ENCODE data around the gene TPGS1.

The TPGS1 gene, protein sequence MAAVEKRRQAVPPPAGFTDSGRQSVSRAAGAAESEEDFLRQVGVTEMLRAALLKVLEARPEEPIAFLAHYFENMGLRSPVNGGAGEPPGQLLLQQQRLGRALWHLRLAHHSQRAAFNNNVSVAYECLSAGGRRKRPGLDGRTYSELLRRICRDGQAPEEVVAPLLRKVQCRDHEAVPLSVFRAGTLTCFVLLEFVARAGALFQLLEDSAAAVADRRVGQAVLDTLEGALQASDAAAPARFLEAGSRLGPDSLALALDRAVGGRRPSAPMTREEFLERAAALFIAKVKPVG
- total RNA-seq: 11.0 to 19.9 (median 15.9) reads per million in 4 donors

DNA sequence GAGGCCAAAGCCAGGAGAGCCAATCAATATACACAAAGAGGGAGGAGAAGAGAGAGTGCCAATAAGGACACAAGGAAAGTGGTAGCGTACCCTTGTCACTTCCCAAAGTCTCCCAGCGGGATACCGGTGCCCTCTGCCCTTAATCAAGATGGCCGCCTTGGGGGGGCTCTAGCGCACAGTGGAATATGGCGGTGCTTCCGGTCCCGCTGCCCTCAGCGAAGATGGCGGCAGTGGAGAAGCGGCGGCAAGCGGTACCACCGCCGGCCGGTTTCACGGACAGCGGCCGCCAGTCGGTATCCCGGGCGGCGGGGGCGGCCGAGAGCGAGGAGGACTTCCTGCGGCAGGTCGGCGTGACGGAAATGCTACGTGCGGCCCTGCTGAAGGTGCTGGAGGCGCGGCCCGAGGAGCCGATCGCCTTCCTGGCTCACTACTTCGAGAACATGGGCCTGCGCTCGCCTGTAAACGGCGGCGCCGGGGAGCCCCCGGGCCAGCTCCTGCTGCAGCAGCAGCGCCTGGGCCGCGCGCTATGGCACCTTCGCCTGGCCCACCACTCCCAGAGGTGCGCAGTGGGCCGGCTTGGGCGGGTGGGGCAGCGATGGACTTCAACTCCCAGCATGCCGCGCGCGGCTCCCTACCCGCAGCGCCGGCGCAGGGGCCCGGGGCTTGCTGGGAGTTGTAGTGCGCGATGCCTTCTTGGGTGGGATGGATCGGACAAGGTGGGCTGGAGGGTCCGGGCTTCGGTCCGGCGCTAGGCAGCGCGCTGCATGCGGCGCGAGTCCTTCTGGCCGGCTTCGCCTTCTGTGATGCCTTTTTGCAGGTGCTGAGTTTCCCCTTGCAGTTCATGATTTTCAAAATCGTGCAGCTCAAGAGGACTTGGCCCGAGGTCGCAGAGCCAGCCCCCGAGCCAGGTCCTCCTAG, at the start of gene TPGS1:
Gene TPGS1 (plus strand): TSS at position 212 of the 918 bp plus-strand sequence. CDS start 10 bp downstream, at position 222.
- peak; percentile 66 to 82 (median 79) for DNase-seq

DNA sequence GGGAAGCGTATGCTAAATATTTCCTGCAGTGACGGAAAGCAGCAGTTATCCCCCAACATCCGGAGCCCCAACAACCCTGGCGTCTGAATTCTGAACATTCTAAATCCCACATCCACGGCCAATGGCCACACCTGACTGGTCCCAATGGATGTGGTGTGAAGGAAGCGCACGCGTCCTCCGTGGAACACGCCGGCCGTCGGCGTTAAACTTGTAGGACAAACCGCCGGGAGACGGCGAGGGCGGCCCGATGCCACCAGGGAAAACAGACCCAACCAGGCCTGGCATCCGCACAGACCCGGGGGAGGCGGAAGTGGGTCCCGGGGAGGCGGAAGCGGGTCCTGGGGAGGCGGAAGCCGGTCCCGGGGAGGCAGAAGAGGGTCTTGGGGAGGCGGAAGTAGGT, 49.7 kb upstream of the TPGS1 start:
- no peak for DNase-seq

DNA sequence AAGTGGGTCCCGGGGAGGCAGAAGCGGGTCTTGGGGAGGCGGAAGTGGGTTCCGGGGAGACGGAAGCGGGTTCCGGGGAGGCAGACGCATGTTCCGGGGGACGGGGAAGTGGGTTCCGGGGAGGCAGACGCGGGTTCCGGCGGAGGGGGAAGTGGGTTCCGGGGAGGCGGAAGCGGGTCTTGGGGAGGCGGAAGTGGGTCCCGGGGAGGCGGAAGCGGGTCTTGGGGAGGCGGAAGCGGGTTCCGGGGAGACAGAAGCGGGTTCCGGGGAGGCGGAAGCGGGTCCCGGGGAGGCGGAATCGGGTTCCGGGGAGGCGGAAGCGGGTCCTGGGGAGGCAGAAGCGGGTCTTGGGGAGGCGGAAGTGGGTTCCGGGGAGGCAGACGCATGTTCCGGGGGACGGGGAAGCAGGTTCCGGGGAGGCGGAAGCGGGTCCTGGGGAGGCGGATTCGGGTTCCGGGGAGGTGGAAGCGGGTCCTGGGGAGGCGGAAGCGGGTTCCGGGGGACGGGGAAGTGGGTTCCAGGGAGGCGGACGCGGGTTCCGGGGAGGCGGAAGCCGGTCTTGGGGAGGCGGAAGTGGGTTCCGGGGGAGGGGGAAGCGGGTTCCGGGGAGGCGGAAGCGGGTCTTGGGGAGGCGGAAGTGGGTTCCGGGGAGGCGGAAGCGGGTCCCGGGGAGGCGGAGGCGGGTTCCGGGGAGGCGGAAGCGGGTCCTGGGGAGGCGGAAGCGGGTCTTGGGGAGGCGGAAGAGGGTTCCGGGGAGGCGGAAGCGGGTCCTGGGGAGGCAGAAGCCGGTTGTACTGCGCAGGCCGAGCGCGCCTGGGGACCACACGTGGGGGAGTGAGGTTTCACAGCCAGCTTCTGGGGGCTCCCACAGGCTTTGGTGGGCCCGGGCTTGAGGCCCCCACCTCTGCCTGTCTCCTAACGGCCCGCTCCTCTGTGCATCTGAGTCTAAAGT, 48.9 kb upstream of the TPGS1 start:
- DNase-seq: no peak

DNA sequence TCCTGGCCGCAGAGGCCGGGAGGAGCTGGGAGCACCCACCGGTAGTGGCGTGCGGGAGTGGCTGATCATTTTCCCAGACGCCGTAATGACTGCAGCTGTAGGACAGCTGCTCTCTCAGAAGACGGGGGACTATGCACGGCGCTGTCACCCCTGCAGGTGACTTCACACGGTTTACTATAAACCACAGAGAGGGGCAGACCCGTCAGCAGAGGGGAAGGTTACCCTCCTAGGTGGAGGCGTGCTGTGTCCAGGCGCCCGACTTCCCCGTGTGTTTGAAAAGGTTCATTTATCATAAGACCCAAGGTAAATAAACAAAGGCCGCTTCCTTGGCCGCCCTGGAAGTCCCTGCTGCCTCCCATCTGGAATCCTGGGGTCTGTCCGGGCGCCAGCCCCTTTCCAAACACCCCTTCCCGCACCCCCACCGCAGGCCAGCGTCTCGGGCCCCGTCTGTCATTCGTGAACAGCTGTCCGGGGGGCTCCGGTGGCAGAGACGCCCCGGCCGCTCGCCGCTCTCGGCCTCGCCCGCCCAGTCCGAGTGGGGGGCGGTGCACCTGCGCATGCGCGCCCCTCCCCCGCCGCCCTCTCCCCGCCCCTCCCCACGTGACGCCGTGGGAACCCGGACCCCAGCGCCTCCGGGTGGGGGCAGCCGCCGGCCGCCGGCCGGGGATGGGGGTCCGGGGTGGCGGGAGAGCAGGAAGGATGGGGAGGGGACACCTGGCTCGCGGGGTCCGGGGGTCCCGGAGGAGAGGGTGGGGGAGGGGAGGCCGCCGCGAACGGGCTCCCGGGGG, 47.4 kb upstream of the TPGS1 start:
- no peak for DNase-seq

DNA sequence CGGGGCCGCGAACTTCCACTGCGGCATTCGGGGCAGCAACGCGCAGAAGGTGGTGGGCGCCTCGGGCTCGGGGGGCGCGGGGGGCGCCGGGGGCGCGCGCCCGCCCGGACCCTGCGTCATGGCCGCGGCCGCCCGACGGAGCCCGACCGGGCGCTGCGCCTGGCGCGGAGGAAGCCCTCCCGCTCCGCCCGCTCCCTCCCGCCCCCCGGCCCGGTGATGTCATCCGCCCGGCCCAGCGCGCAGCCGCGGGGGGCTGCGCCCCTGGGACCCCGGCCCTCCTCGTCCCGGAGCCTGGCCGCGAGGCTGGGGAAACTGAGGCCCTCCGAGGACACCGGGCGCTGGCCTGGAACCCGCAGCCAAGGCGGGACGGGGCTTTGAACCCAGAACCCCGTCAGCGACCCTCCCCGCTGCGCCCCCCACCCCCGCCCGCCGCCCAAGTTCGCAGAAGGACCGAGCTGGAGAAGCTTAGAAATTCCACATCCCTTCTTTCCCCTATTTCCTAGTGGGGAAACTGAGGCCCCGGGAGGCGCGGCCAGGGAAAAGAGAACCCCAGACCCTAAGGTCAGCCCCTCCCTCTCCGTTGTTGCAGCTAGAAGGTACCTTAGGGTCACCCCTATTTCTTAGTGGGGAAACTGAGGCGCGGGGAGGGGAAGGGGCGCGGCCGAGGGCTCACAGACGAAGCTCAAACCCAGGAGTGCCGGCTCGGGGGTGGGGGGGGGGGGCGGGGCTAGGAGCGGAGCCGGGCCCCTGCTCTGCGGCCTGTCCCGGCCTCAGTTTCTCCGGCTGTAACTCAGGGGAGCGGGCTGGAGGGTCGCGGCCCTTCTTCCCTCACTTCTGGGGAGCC, 46.2 kb upstream of the TPGS1 start, which contains the start of gene SHC2:
Gene SHC2 (minus strand): TSS at position 157 of the 844 bp plus-strand sequence. CDS start 37 bp downstream, at position 120.
- no peak for DNase-seq

DNA sequence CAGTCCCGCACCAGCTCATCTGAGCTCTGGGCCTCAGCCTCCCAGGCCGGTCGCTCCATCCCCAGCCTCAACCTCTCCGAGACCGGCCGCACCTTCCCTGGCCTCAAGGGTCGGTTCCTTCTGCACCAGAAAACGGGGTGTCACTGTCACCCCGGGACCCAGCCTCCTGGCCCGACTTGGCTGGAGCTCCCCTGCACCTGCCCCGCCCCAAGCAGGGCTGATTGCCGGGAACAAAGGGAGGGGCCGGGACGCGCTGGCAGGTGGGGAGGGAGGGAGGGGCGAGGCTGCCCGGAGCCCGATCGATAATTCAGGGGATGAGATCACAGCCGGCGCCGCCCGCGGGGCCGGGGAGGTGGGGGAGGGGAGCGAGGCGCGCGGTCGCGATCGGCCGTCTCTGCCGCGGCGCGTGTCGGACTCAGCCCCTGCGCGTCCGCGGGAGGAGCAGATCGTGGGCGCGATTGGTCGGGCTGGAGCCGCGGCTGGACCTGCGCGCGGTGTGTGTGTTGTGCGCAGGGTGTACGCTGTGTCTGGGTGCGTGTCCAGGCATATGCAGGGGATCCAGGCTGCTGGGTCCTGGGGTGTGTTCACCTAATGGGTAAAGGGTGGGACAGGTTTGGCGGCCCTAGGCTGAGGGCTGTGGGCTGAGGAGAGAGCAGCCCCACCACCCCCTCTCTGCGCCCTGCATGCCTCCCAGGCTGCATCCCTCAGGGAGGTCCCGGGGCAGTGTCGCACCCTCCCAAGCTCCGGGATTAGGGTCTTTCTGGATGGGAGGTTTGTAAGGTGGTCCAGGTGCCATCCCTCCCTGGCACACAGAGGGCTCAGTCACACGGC, 45.4 kb upstream of the TPGS1 start:
- DNase-seq: no peak

DNA sequence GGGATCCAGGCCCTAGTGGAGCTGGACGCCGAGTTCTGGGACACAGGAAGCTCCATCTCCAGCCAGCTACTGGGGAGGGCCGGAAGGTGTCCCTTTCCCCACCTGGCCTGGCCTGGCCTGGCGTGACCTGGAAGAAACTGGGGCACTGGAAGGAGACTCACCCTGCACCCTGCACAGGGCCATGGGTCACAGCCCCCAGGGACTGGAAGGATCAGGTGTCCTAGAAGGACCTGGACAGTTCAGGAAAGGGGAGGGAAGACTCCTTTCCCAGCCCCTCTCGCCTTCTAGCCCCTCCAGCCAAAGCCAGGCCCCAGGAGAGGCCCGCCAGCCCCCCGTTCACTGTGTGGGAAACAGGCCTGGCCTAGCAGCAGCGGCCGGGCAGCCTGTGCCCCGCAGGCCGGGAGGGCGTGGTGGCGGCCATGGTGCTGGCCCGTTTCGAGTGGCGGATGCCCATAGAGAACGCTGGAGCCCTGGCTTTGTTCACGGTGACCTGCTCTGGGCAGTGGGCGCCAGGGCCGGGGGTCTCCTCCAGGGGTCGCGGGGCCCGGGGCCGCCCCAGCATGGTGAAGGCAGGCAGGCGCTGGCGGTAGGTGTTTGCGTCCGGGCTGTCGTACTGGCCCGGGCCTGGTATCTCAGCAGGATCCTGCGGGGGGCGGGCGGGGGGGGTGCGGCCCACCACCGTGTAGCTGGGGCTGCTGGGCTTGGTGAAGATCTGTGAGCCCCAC, 43.7 kb upstream of the TPGS1 start:
- DNase-seq: no peak

DNA sequence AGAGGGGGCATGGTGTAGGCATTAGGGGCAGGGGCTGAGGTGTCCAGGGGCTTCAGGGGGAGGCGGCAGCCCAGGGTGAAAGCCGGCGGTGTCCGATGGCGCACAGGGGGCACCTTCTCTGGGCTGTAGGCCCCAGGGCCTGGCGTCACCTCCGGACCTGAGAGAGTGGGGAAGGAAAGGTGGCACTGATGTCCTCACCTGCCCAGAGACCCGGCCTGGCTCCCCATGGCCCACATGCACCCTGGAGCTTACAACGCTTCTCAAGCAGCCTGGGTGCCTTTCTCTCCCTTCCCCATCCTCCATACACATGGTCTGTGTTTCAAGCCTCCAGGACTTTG, 43.1 kb upstream of the TPGS1 start:
- DNase-seq: no peak

DNA sequence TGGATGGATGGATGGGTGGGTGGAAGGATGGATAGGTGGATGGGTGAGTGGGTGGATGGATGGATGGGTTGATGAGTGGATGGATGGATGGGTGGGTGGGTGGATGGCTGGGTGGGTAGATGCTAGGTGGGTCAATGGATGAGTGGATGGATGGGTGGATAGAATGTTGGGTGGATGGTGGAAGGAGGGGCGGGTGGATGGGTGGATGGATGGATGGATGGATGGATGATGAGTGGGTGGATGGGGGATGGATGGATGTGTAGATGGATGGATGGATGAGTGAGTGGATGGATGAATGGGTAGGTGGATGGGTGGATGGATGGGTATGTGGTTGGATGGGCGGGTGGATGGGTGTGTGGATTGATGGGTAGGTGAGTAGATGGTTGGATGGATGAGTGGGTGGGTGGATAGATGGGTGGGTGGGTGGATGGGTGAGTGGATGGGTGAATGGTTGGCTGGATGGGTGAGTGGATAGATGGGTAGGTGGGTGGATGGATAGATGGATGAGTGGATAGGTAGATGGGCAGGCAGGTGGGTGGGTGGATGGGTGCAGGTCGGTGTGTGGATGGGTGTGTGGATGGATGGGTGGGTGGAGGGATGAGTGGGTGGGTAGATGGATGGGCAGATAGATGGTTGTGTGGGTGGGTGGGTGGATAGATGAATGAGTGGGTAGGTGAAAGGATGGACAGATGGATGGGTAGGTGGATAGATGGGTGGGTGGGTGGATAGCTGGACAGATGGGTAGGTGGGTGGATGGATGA, 42.1 kb upstream of the TPGS1 start:
- DNase-seq: no peak

DNA sequence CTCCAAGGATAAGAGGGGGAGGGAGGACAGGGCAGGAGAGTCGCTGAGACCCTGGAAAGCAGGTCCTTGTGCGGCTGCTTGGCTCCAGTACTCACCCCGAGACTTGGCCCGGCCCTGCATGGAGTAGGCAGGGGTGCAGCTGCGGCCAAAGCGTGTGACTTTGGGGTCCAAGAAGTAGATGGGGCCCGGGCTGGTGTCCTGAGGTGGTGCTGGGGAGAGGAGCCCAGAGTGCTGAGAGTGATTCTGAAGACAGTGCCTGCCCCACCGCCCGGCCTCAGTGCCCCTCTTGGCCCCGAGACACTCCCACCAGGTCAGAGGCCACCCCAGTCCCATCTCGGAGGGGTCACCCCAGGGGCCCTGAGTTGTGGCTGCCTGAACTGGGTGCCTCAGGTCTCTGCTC, 39.7 kb upstream of the TPGS1 start:
- DNase-seq: no peak

DNA sequence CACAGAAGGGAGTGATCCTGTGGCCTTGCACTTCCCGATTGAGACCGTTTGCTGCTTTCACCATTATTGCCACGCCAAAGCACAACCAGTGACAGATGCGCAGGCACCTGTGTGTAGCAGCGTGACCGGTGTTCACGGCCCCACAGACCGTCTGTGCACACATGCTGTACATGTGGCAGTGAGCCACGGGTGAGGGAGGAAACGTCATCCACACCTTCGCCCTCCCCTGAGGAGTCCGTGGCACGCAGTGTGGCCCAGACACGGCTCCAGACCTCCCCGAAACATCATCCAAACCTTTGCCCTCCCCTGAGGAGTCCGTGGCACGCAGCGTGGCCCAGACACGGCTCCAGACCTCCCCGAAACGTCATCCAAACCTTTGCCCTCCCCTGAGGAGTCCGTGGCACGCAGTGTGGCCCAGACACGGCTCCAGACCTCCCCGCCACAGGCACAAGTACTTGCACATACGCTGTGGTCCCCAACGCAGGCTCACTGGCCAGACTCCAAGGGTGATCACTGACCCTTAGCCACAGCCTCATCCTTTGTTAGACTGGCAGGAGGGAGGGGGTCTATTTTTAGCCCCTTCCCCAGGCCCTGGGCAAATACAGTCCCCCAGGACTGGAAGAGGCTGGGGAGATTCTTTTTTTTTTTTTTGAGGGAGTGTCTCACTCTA, 38.6 kb upstream of the TPGS1 start:
- DNase-seq: no peak

DNA sequence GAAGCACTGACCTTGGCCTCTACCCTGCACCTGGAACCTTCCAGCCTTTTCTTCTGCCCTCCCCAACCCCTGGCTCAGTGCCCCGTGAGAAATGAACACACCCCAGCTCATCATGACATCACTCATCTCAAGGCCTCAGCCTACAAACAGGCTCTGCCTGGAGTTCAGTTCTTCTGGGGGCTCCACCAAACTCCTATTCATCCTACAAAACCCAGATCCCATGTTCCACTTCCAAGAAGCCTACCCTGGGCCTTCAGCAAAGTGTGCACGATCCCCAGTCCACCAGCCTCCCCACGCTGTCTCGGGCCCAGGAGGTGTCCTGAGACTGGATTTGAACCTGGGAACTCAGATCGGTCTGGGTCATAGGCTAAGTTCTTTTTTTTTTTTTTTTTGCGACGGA, 37.5 kb upstream of the TPGS1 start:
- DNase-seq: no peak

DNA sequence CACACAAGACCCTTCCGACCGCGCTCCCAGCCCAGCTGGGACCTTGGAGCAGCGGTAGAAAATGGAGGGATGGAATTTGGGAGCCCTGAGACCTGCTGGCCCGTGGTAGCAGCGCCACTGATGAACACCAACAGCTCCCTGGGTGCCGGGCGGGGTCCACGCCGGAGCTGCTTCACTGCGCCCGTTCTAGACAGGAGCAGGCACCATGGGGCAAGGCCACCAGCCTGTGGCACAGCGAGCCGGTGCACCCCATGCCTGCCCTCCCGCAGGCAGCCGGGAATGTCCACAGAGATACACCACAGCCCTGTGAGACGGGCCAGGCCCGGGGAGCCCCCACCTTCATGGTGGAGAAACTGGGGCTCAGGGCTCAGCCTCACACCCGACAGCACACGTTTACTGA, 36.6 kb upstream of the TPGS1 start:
- no peak for DNase-seq

DNA sequence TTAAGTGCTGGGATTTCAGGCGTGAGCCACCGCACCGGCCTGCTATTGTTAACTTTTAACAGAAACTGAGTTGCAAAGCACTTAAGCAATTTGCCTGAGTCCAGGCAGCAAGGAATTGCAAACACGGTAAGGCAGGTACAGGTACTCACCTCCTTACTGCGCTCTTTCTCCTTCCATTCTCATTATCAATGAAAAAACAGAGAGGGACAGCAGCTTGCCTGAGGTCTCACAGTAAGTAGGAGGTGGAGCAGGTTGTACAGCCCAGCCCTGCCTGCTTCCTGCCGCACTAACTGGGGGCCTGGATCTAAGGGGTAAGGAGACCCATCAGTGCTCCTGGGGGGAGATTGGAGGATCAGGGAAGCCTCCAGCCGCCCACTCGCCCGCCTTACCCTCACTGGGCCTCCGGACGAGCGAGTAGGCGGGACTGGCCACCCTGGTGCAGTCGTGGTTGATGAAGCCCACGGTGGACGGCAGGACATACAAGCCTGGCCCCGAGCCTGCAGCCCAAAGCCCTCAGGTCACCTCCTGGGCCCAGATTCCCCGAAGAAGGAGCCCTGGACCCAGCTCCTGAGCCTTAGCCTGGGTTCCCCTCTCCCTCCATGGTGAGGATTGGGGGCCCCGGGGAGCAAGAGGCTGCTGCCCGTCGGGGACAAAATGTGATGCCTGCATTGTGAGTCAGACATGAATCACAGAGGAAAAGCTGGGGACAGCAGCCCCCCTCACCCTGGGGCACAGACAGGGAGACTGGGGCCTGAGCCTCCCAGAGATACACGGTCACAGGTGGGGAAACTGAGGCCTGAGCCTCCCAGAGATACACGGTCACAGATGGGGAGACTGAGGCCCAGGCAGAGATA, 35.1 kb upstream of the TPGS1 start:
- no peak for DNase-seq

DNA sequence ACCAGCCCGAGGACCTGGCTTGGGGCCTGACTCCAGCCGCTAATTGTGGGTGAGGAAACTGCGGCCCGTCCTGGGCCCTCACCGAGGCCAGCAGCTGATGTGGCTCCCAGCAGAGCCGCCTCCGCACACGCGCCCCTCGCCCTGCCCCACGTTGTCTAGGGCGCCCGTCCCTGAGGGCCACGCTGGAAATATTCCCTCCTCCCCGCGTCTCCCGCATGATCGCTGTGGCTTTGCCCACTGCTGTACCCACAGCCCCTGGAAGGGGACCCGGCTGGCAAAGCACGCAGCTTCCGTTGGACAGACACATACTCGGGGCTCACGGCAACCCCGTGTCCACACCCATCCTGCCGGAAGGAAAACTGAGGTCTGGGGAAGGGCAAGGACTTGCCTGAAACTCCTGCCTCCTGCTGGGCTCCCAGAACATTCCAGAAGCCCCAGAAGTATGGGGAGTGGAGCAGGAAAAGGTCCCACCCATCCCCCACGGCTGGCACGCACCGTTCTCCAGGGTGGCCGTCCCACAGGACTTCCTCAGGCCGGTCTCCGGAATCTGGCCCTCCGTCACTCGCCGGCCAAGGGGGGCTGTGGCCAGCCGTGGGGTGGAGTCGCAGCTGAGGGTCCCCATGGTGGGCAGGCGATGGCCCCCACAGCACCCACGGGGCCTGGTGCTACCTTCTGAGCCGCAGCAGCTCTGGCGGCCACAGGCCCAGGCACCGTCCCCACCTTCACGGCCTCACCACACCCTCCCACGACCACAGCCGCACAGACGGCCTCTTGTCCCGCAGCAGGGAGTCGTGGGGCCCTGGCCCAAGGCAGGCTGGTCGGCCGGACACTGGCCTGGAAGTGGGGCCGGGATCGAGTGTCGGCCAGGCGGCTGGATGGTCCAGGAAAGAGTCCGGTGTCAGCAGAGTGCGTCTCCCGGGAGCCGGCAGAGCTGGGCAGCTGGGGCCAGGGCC, 32.9 kb upstream of the TPGS1 start:
- no peak for DNase-seq

DNA sequence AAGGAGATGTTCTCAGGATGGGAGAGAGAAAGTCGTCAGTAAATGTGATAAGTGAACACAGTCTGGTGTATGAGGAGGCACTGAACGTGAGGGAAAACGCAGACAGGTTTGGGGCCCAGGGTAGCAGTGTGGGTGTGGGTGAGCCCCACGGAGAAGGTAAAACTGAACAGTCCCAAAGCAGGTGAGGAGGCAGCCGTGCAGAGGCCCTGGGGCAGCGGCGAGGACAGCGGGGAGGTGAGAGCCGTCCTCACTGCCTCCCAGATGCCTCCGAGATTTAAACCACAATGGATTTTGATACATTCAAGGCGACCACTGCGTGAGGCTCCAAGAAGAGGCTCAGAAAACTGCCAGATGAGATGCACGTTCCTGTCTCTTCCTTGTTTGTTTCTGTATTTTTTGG, 31.9 kb upstream of the TPGS1 start:
- no peak for DNase-seq

Data from T-helper 1 cell (primary cell).